GM21367 (cell line): Measurements from ENCODE around the gene HTT-AS.

ENCODE experiments used
- ATAC-seq: cut with Tn5 transposase; IDR thresholded peaks from one replicate; pipeline ENCODE4 v1.9.1; 2021; ENCODE audit not compliant: unreplicated experiment

Gene HTT-AS

DNA sequence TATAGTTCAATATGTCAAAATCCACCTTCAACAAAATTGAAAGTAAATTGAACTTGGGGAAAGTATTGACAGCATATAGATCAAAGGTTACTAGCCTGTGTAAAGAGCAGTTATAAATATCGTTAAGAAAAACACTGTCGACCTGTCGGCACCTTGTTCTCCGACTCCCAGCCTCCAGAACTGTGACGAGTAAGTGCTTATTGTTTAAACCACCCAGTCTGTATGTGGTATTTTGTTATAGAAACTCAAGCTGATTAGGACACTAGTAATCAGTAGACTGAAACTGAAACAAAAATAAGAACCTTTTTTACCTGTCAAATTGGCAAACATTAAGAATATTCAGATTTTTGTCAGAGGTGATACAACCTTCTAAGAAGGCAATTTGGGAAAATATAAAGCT lies 17.1 kb upstream of the HTT-AS start:
- ATAC-seq, result no peak

GRCh38 chr4:3087115-3087797 lies 12.9 kb upstream of the HTT-AS start:
- no peak for ATAC-seq

- ATAC-seq, result no peak
These were observed 11.8 kb upstream of the HTT-AS start for GRCh38 chr4:3085948-3086670.

- ATAC-seq, result no peak
These were observed 9.4 kb upstream of the HTT-AS start for GRCh38 chr4:3083732-3084131.

DNA sequence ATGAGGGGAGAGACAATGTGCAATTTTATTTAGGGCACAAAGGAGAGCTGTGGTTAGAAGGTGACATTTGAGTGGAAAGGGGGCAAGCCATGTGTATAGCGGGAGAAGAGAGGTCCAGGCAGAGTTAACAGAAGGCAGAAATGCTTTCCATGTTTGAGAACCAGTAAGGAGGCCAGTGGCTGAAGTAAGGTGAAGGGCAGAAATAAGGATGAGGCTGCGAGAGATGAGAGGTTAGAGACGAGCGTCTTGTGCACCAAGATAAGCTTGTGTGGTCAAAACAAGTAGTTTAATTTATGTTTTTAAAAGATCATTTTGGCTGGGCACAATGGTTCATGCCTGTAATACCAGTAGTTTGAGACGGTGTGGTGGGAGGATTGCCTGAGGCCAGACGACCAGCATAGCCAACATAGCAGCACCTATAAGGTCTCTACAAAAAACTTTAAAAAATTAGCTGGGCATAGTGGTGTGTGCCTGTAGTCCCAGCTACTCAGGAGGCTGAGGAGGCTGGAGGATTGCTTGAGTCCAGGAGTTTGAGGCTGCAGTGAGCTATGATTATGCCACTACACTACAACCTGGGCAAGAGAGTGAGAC lies 8.7 kb upstream of the HTT-AS start:
- no peak for ATAC-seq

- no peak for ATAC-seq
These were observed 5.4 kb upstream of the HTT-AS start for GRCh38 chr4:3079694-3080123.

DNA sequence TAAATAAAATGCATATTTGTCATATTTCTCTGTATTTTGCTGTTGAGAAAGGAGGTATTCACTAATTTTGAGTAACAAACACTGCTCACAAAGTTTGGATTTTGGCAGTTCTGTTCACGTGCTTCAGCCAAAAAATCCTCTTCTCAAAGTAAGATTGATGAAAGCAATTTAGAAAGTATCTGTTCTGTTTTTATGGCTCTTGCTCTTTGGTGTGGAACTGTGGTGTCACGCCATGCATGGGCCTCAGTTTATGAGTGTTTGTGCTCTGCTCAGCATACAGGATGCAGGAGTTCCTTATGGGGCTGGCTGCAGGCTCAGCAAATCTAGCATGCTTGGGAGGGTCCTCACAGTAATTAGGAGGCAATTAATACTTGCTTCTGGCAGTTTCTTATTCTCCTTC lies 3.5 kb upstream of the HTT-AS start:
- ATAC-seq, result peak; percentile 20

DNA sequence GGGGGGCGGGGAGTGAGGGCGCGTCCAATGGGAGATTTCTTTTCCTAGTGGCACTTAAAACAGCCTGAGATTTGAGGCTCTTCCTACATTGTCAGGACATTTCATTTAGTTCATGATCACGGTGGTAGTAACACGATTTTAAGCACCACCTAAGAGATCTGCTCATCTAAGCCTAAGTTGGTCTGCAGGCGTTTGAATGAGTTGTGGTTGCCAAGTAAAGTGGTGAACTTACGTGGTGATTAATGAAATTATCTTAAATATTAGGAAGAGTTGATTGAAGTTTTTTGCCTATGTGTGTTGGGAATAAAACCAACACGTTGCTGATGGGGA lies 1.3 kb upstream of the HTT-AS start:
- ATAC-seq, result no peak

DNA sequence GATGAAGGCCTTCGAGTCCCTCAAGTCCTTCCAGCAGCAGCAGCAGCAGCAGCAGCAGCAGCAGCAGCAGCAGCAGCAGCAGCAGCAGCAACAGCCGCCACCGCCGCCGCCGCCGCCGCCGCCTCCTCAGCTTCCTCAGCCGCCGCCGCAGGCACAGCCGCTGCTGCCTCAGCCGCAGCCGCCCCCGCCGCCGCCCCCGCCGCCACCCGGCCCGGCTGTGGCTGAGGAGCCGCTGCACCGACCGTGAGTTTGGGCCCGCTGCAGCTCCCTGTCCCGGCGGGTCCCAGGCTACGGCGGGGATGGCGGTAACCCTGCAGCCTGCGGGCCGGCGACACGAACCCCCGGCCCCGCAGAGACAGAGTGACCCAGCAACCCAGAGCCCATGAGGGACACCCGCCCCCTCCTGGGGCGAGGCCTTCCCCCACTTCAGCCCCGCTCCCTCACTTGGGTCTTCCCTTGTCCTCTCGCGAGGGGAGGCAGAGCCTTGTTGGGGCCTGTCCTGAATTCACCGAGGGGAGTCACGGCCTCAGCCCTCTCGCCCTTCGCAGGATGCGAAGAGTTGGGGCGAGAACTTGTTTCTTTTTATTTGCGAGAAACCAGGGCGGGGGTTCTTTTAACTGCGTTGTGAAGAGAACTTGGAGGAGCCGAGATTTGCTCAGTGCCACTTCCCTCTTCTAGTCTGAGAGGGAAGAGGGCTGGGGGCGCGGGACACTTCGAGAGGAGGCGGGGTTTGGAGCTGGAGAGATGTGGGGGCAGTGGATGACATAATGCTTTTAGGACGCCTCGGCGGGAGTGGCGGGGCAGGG lies 711 bp upstream of the HTT-AS start:
- no peak for ATAC-seq

GRCh38 chr4:3073158-3074077 lies 920 bp downstream of the HTT-AS start:
- ATAC-seq, result peak; percentile 10

GRCh38 chr4:3071811-3072210 lies 2.5 kb downstream of the HTT-AS start:
- ATAC-seq, result no peak

- ATAC-seq, result no peak
These were observed 3.4 kb downstream of the HTT-AS start for GRCh38 chr4:3070709-3071500.

DNA sequence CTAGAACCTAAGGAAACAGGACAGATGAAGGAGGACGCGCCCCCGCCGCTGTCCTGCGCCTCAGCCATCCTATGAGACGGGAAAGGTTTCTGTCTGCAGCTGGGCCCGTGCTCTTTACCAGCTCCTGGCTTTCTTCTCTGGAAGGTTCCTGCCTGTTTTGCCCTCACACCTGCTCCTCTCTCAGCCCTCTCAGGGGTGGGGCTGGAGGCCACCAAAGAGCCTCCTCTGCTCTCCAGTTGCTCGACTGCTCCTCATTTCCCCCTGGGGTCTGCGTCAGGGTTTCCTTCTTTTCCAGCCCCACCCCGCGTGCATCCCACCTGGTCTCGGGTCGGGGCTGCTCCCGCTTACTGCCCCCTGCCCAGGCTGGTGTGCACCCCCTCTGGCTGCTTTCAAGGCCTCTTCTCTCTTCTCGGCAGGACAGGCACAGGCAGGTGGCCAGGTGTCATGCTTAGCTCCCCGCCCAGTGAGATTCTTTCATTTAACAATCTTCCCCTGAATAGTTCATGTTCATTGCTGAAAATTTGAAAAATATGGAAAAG lies 4.6 kb downstream of the HTT-AS start:
- ATAC-seq, result no peak

DNA sequence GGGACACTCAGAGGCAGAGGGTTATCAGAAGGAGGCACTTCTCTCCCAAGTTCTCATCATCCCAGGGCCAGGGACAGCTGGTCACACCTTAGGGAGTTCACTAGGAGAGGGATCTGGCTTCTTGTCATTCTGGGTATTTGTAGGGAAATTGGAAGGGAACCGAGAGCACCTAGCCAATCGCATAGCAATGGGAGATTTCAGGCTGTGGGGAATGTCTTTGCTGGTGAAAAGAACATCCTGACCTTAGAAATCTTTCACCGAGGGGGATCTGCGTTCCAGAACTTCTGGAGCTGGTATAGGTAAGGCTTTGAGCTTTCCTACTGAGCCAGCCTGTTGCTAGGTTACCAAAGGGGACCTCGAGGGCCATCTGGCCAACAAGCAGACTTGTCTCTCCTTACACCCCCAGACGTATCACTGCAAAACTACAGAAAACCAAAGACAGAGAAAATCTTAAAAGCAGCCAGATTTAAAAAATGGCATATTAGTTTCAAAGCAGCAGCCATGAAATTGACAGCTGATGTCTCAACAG lies 6.8 kb downstream of the HTT-AS start:
- ATAC-seq, result no peak

DNA sequence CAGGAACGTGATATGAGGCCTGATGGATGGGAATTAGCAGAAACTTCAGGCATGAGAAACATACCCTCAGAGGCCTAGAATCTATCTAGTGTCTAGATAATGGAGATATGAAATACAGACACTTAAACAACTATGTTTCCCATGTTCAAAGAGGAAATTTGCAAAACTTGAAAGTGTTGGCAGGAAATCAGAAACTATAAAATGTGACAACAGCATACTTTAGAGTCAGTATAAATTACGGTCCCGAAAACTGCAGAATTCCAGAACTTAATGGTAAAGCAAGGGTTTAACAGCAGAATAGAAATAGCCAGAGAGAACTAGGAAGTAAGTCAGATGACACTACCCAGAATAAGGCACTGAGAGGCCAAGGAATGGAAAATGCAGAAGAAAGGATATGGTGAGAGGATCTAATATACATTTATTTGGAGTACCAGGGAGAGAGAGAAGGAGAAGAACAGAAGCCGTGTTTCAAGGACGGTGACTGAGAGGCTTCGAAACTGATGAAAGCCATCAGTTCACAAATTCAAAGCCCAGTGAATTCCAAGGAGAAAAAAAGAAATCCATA lies 7.4 kb downstream of the HTT-AS start:
- ATAC-seq, result no peak

- no peak for ATAC-seq
These were observed 8.8 kb downstream of the HTT-AS start for GRCh38 chr4:3065551-3065950.

DNA sequence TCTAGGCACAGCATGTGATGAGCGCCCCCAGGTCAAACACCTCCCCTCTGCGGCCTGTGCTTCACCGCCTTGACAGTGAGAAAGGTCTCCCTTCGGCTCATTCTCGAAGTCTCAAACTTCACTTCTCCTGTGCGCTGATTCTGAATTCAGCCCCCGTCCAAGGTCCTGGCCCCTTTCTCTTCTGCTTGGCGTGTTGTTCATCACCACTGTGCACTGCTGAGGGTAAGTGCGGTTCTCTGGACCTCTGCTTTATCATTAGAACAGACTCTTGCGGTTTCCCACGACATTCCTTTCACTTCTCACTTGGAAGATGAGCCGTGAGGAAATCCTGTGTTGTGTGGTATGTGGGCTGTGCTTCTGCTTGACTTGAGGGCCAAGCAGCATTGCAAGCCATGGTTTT lies 11.9 kb downstream of the HTT-AS start:
- ATAC-seq, result no peak

- no peak for ATAC-seq
These were observed 13.4 kb downstream of the HTT-AS start for GRCh38 chr4:3060946-3061345.

DNA sequence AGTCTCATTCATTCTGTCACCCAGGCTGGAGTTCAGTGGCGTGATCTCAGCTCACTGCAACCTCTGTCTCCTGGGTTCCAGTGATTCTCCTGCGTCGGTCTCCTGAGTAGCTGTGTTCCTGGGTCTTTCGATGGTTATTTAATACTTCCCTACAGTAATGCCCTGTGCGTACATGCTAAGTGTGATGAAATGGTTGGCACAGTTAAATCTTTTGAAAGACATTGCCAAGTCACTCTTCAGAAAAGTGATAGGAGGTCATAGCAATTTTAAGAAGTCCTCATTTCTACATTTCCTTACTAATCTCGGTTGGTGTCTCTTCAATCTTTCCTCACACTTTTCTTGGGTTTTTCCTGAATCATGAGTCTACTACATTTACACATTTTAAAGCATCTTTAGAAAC lies 14.4 kb downstream of the HTT-AS start:
- no peak for ATAC-seq
